C4-2B (cell line): ENCODE results near the gene SLC9A6.

Source experiments
- CTCF ChIP-seq: fragments of 450-650 bp; conservative IDR thresholded peaks from 2 replicates; pipeline ENCODE4 v1.5.1; 2017; ENCODE audit warnings: mild to moderate bottlenecking
- ZFX ChIP-seq: fragments of 450-650 bp; IDR thresholded peaks from 2 replicates; pipeline ENCODE4 v1.6.1; 2017

DNA sequence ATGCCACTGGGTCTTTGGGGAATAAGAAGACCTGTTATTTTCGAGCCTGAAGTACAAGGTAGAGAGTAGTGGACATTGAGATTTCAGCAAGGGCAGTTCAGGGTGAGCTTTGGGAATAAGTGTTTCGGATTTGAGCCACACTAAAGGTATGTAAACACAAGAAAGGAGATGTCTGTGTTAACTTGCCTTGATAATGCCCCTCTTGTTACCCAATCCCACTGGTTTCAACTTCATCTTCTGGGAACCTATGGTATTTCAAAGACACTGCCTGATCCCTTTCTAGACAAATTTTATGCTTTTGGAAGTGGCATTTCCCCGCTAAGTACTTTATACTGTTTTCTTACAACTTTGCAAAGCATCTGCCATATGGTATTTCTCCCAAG lies 79.4 kb downstream of the SLC9A6 start:
- TF ChIP-seq CTCF, result no peak
- TF ChIP-seq ZFX, result no peak
